ENCODE data around the gene RPL36A. TPM values are rescaled to one million over a fixed set of nuclear protein-coding genes. Genes with fewer than 3 reads are reported as not detected.

The RPL36A gene
- total and polyA plus RNA-seq, 9 of the 15 experiments (the other 6 are each of a cell fraction or from before 2014, with no cell fraction given), result 412 to 4,539 (median 3,209) TPM

- TF ChIP-seq HMGN3 (IDR thresholded peaks at IDR 0.05; ENCODE audit: borderline replicate concordance, extremely low read depth, insufficient read length, low read depth, low read length), result no peak
- peak; percentile 99 for TF ChIP-seq TFE3 (CRISPR knock-in tag; IDR thresholded peaks at IDR 0.05)
- TF ChIP-seq ZNF830 (CRISPR knock-in tag; IDR thresholded peaks at IDR 0.05), result no peak
- TF ChIP-seq, protein P1, sequence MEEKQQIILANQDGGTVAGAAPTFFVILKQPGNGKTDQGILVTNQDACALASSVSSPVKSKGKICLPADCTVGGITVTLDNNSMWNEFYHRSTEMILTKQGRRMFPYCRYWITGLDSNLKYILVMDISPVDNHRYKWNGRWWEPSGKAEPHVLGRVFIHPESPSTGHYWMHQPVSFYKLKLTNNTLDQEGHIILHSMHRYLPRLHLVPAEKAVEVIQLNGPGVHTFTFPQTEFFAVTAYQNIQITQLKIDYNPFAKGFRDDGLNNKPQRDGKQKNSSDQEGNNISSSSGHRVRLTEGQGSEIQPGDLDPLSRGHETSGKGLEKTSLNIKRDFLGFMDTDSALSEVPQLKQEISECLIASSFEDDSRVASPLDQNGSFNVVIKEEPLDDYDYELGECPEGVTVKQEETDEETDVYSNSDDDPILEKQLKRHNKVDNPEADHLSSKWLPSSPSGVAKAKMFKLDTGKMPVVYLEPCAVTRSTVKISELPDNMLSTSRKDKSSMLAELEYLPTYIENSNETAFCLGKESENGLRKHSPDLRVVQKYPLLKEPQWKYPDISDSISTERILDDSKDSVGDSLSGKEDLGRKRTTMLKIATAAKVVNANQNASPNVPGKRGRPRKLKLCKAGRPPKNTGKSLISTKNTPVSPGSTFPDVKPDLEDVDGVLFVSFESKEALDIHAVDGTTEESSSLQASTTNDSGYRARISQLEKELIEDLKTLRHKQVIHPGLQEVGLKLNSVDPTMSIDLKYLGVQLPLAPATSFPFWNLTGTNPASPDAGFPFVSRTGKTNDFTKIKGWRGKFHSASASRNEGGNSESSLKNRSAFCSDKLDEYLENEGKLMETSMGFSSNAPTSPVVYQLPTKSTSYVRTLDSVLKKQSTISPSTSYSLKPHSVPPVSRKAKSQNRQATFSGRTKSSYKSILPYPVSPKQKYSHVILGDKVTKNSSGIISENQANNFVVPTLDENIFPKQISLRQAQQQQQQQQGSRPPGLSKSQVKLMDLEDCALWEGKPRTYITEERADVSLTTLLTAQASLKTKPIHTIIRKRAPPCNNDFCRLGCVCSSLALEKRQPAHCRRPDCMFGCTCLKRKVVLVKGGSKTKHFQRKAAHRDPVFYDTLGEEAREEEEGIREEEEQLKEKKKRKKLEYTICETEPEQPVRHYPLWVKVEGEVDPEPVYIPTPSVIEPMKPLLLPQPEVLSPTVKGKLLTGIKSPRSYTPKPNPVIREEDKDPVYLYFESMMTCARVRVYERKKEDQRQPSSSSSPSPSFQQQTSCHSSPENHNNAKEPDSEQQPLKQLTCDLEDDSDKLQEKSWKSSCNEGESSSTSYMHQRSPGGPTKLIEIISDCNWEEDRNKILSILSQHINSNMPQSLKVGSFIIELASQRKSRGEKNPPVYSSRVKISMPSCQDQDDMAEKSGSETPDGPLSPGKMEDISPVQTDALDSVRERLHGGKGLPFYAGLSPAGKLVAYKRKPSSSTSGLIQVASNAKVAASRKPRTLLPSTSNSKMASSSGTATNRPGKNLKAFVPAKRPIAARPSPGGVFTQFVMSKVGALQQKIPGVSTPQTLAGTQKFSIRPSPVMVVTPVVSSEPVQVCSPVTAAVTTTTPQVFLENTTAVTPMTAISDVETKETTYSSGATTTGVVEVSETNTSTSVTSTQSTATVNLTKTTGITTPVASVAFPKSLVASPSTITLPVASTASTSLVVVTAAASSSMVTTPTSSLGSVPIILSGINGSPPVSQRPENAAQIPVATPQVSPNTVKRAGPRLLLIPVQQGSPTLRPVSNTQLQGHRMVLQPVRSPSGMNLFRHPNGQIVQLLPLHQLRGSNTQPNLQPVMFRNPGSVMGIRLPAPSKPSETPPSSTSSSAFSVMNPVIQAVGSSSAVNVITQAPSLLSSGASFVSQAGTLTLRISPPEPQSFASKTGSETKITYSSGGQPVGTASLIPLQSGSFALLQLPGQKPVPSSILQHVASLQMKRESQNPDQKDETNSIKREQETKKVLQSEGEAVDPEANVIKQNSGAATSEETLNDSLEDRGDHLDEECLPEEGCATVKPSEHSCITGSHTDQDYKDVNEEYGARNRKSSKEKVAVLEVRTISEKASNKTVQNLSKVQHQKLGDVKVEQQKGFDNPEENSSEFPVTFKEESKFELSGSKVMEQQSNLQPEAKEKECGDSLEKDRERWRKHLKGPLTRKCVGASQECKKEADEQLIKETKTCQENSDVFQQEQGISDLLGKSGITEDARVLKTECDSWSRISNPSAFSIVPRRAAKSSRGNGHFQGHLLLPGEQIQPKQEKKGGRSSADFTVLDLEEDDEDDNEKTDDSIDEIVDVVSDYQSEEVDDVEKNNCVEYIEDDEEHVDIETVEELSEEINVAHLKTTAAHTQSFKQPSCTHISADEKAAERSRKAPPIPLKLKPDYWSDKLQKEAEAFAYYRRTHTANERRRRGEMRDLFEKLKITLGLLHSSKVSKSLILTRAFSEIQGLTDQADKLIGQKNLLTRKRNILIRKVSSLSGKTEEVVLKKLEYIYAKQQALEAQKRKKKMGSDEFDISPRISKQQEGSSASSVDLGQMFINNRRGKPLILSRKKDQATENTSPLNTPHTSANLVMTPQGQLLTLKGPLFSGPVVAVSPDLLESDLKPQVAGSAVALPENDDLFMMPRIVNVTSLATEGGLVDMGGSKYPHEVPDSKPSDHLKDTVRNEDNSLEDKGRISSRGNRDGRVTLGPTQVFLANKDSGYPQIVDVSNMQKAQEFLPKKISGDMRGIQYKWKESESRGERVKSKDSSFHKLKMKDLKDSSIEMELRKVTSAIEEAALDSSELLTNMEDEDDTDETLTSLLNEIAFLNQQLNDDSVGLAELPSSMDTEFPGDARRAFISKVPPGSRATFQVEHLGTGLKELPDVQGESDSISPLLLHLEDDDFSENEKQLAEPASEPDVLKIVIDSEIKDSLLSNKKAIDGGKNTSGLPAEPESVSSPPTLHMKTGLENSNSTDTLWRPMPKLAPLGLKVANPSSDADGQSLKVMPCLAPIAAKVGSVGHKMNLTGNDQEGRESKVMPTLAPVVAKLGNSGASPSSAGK (IDR thresholded peaks at IDR 0.05), result peak; percentile 74
- peak; percentile 77 to 83; a peak in 3 of 4 replicates for TF ChIP-seq ARNT (IDR thresholded peaks at IDR 0.05)
- TF ChIP-seq ELF4 (CRISPR knock-in tag; IDR thresholded peaks at IDR 0.05), result 0 out of 2 replicates have a peak, but pooled peaks have one; percentile 62
- peak in 1 of 2 experiments; percentile 63; a peak in 2 of 4 replicates for TF ChIP-seq MLLT1 (IDR thresholded peaks at IDR 0.05)
- no peak for TF ChIP-seq ZNF436 (CRISPR knock-in tag; IDR thresholded peaks at IDR 0.05)
- TF ChIP-seq, protein P2, sequence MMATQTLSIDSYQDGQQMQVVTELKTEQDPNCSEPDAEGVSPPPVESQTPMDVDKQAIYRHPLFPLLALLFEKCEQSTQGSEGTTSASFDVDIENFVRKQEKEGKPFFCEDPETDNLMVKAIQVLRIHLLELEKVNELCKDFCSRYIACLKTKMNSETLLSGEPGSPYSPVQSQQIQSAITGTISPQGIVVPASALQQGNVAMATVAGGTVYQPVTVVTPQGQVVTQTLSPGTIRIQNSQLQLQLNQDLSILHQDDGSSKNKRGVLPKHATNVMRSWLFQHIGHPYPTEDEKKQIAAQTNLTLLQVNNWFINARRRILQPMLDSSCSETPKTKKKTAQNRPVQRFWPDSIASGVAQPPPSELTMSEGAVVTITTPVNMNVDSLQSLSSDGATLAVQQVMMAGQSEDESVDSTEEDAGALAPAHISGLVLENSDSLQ (IDR thresholded peaks at IDR 0.05), result peak; percentile 92
- TF ChIP-seq TRIM24 (IDR thresholded peaks at IDR 0.05), result peak in 1 of 2 experiments; percentile 56; a peak in 2 of 4 replicates
- TF ChIP-seq BRCA1 (IDR thresholded peaks at IDR 0.05), result no peak
- TF ChIP-seq BRCA1 (CRISPR knock-in tag; IDR thresholded peaks at IDR 0.05), result no peak
These were observed 17.1 kb downstream of the RPL36A start, which contains the start of the genes GLA and HNRNPH2 (continued) for GRCh38 chrX:101407748-101408531.

Data from K562 (cell line).